Stimulated activated naive CD4-positive, alpha-beta T cell (primary cell): Measurements from ENCODE around the gene TMEM59.
"Not testable (repeated sequence)": the region's sequence is repeated elsewhere in the genome, so short reads cannot be mapped to it uniquely, and the experiment has no call there.

Experiments used
- DNase-seq, 6 experiments: peaks; one replicate each; lab custom pipeline; 2025; lab: John Stamatoyannopoulos, UW

TMEM59 gene

DNA sequence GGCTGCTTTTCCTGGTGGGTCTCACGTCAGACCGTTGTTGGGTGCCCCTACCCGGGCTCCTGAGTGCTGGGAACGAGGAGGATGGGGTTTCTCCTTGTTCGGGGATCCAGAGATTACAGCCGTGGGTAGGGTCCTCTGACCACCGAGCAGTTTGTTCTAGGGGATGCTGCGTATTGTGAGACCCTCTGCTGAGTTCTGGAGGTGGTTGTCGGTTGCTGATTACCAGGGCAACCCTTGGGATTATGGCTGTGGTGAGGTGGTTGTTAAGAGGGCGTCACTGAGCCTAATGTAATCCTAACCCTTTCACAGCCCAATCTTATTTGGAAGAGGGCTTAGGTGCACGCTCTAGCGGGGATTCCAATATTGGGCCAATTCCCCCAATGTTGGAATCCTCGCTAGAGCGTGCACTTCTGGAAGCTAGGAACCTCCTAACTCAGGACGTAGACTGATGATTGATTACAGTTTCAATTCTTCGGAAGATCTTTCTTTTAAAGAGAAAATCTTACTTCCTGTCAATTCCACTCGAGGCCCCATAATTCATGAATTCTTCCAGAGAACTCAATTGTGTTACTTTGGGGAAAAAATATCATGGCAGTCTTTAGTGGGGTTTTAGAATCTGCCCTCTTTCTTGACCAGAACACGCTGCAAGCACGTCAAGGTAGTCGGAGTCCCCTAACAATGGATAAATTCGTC, 887 bp upstream of the TMEM59 start:
- DNase-seq, result no peak

DNA sequence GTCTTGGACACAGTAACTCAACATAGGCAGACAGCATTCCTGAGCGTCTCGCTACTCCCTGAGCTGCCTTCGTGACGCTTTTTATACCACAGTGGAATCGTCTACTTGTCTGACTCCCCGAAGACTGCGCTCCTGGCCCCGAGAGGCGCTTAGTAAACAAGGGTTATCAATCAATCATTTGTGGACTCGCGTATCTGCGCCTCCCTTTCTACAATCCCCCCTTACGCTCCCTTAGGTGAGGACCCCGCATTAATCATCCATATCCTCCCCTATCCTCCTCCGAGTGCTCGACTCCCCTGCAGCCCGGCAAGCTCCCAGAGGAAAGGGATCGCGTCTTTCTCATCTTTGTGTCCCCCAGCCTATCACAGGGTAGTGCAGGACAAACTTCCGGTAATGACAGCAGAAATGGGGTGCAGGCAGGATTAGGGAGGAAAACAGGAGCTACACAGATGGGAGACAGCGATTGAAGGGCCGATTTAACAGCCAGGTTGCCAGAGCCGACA, 522 bp downstream of the TMEM59 start:
- peak in 5 of 6 experiments; percentile 39 to 65 (median 42) for DNase-seq

DNA sequence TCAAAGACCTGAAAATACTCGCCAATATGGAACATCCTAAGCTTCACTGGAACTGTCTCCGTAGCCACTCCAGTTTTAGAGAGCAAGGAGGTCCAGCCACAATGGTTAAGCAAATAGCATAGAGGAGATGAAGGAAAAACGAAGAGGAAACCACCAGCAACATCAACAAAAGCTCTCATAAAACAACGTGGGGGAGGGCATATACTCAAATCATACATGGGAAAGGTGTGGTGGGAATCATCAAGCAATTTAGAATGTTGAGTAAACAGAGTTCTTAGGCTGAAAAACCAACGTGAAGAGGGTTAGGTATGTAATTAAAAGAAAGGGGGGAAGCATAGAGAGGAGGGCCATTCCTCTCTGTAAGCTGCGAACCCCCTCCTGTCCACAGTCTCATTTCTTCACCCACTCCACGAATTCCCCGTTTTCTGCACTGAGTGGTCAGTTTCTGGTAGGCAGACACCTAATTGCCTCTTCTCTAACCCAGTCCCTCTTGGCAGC, 1.0 kb downstream of the TMEM59 start:
- DNase-seq, result no peak

DNA sequence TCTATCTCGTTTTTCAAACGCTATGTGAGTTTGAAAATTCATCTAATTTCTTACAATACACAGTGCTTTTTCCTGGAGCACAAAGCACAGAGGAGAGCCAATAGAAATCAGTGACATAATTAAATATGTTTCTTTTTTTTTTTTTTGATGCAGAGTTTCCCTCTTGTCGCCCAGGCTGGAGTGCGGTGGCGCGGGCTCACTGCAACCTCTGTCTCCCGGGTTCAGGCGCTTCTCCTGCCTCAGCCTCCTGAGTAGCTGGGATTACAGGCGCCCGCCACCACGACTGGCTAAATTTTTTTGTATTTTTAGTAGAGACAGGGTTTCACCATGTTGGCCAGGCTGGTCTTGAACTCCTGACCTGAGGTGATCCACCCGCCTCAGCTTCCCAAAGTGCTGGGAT, 2.6 kb downstream of the TMEM59 start:
- DNase-seq, result not testable (repeated sequence)

DNA sequence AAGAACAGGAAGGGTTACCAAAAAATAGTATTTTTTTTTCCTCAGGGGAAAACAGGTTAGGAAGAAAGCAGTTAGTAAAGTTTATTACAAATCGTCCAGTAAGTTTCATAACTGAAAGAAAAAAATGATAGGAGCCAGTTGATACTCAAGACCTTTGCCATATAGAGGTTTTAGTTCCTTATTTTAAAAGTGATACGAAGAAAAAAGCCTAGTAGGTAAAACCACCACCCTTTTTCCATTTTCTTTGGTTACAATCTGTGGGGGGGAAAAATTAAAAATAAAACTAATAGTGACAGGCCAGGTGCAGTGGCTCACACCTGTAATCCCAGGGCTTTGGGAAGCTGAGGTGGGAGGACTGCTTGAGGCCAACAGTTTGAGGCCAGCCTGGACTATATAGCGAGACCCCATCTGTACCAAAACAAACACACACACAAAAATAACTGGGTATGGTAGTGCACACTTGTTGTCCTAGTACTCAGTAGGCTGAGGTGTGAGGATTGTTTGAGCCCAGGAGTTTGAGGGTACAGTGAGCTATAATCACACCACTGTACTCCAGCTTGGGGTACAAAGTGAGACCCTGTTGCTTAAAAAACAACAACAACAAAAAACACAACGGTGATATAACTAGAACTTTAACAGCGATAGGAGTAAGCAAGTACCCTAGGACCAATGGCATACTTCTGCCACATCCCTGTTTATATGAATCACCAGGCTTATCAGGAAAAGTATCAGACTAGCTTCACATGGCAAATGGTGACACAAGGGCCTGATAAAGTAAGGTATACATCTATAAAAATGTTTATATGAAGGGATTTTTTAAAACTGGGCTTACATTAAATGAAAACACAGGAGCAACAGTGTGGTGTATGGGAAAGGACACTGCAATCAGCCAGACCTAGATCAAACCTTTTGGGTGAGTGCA, 5.4 kb downstream of the TMEM59 start:
- DNase-seq, result no peak

DNA sequence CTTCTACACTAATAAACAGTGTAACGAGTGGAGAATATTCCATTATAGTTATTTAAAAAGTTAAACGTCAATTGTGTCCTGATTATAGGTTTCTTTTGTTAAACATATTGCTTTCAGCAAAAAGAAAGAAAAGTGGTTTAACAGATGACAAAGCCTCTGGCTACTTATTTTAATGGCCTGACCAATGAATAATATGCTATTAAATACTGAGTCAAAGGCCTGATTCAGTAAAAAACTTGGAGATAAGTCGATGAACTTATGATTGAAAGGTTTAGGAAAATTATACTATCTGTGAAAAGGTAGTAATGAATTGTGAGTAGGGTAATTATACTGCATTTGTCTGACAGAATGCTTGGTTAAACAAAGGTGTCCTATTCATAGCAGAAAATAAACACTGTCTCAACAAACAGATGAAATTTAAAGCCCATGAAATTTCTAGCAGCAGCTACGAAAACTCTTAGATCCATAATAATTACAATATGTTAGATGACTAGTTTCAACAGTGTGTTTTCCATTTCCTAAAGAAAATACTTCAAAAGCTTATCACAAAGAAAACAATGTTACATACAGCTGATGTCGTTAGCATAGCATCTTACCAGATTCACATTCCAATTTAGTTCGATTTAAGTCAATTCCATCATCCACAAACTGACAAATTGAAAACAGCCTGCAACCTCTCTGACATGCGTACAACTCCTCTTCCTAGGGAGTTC, 6.2 kb downstream of the TMEM59 start:
- DNase-seq, result no peak

DNA sequence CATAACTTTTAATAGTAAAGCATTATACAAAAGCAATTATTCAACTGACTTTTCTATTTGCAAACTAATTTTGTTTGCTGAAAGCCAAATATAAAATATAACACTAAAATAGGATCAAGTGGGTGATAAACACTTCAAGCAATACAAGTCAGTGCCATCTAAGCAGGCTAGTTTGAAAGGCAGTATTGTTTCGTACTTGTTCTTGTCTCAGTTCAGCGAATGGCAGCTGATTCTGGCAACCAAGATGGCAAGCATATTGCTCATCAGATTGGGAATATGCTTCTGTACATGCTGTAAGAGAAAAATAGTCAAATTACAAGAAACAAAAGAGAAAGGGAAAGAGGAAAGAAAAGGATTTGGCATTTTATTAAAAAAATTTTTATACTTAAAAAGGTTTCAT, 7.5 kb downstream of the TMEM59 start:
- no peak for DNase-seq

DNA sequence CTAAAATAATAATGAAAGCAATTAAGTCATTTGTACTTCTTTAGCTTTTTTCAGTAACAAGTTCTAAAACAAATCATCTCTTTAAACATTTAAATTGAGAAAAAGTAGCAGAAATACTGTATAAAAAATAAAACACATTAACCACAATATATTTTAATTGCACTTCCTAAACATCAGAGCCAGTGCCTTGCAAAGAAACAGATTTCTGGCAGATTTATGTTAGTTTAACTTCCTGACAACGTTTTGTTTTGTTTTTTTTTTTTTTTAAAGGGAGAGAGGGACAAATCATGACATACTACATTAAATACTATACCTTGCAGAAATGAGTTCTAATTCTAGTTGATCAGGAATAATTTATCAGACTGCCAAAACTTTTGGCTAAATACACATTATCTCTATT, 11.2 kb downstream of the TMEM59 start:
- DNase-seq, result no peak

DNA sequence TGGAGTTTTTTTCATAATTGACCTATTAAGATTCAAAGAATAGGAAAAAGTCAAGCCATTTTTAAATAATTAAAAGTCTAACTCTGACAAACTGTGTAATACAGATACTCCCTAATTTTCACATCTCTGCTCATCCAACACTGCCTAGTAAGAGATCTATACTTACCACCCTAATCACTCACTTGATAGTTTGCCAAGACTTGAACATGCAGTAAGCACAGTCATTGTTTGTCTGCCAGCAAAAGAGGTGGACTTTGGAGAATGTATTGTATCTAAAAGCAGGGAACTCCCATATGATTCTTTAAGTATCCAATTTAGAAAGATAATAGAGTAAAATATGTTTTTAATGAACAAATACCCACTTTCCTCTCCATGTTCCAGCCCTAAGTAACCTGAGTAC, 15.5 kb downstream of the TMEM59 start:
- no peak for DNase-seq

DNA sequence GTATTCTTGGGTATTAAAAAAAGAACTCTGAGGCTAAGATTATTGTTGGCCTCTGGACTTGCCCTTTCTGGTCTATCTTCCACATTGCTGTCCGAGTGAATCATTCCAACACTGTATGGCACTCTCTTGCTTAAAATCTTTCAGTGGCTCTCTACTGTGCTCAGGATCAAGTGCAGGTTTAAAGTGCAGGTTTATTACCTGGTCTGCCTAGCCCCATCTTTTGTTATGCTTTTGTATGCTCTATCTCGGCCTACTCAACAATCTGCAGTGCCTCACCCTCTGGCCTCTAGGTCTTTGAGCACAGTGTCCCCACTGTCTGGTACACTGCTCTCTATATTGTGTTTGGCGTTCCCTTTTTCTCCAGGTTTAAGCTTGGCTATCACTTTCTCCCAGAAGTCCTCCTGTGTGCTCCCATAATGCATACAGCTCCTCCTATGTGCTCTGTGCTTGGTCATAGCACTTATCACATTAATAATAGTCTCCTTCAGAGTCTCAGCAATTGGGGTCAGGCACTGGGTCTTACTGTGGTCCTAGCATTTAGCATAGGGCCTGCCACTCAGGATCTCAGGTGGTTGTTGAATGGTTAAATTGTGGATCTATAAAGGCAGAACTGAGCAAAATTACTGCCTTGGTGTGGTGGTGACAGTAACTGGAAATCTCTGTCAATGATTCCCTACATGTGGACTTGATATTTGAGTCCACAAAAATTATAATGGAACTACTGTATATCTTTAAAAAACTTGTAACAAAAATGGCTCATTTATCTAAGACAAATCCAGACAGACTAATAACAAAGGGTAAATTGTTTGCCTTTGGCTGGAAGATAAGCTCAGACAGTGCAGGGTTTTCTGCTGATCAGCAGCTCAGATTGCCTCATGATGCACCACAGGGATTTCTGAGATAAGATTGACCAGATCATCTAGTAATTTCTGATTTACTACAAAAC, 24.4 kb downstream of the TMEM59 start:
- no peak for DNase-seq

DNA sequence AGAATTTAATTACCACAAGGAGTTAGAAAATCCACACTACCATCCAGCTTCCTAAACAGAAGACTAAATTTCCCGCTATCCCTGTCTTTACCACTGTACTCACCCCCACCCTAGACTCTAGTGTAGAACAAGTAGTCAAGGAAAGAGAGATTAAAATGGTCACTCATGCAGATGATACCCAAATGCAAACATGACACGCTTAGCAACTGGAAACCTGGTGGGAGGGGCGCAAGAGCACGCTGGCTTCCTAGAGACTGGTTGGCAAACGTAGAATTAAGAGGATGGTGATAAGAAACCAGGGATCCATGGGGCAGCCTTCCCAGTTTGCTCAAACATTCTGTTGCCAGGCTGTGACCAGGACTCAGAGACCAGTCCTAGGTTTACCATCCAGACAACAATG, 25.2 kb downstream of the TMEM59 start:
- no peak for DNase-seq

DNA sequence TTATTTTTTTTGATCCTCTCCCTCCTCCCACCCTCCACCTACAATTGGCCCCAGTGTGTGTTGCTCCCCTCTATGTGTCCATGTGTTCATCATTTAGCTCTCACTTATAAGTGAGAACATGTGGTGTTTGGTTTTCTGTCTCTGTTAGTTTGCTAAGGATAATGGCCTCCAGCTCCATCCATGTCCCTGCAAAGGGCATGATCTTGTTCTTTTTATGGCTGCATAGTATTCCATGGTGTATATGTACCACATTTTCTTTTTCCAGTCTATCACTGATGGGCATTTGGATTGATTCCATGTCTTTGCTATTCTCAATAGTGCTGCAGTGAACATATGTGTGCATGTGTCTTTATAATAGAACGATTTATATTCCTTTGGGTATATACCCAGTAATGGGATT, 28.2 kb downstream of the TMEM59 start:
- DNase-seq, result not testable (repeated sequence)

DNA sequence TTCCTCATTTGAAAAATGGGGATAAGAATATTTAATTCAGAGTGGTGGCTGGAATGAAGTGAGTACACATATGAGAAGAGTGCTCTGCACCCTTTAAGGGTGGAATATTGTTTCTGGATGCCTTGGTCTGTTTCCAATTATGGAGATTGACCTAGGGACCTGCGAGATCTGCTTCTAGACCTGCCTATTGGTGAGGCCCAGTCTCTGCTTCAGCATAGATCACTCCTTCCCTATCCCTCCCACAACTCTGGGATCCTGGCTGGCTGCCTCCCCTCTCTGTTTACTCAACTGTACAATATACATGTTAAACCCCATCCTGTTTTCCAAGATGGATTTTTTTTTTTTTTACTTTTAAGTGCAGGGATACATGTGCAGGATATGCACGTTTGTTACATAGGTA, 28.6 kb downstream of the TMEM59 start:
- no peak for DNase-seq

DNA sequence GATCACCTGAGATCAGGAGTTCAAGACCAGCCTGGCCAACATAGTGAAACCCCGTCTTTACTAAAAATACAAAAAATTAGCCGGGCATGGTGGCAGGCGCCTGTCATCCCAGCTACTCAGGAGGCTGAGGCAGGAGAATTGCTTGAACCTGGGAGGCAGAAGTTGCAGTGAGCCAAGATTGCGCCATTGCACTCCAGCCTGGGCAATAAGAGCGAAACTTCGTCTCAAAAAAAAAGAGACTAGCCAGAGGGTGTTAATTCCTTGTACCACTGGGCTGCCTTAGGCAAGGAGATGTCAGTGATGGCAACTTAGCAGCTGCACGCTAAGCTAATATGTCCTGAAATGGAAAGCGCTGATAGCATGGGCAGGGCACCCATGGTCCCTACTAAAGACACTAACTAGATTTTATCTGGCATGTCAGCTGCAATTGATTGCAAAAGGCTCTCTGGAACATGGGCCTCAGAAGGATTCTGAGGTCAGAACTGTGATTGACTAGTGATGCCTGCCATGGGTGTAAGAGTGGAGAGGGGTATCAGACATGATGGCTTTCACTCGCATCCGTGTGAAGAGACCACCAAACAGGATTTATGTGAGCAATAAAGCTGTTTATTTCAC, 33.3 kb downstream of the TMEM59 start:
- DNase-seq, result not testable (repeated sequence)

DNA sequence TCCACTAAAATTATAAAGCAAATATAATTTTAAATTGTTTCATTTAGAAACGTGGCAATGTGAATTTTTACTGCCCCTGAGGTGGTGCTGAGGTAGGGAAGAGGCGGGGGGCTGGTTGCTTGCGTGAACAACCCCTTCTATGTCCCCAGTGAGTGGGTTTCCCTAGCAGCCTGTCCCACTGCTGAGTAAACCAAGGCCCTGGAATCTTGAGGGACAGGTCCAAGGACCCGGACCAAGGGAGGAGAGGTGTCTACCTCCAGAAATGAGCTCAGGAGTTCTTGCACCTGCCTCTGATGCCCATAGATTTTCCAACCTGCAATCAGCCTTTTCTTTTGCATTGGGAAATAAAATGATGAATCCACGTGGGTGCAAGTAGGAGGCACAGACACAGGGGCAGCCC, 34.4 kb downstream of the TMEM59 start:
- no peak for DNase-seq

DNA sequence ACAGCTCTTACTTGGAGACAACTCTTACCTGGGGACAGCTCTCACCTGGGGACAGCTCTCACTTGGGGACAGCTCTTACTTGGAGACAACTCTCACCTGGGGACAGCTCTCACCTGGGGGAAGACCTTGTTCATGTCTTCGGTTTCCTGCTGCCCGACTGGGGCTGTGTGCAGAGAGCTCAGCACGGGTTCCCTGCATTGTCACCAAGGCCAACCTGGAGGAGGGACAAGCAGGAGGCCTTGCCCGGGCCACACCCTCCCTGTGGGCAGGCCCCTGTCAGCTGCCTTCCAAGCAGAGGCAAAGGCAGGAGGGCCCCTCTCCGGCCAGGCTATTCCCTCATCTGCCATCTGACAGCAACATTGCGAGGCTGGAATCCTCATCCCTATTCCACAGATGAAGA, 35.0 kb downstream of the TMEM59 start, which contains the start of gene LDLRAD1:
TSS of gene LDLRAD1 (minus strand) at position 208 of the 400 bp plus-strand sequence. CDS start at position 134, 74 bp downstream.
- no peak for DNase-seq

DNA sequence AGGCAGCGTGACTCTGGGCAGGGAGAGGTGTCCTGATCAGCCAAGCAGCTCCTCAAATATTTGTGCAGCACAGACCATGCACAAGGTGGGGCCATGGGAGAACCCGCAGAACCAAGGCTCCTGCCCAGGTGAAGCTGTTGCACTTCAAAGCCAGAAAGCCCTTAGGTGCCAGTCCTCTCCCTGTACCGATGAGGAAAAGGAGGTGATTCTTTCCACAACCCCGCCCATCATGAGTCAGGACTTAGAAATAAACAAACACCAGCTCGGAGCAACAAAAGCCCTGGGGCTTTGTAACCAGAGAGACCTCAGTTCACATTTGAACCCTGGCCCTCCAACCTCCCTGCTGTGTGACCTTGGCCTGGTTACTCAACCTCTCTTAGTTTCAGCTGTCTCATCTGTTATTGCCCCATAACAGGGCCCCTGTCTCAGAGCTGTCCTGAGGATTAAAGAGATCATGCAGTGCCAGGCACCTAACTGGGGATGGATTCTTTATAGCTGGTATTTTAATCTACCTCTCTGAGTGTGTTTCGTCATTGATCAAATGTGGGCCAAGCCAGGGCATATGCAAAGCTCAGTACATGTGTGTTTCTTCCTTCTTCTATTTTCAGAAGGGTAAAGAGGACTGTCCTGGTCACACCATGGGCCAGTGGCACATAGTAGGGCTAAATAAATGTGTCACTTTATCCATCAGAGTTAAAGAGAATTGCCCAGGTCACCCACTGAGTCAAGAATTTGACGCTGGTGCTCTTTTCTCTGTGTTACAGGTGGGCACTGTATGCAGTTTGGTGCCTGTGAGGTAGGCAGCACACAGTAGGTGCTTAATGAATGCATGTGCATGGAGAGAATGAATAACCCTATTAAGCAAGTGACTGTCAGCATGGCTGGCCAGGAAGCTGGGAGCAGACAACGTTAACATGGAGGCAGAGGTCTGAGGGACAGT, 36.4 kb downstream of the TMEM59 start:
- DNase-seq, result no peak

DNA sequence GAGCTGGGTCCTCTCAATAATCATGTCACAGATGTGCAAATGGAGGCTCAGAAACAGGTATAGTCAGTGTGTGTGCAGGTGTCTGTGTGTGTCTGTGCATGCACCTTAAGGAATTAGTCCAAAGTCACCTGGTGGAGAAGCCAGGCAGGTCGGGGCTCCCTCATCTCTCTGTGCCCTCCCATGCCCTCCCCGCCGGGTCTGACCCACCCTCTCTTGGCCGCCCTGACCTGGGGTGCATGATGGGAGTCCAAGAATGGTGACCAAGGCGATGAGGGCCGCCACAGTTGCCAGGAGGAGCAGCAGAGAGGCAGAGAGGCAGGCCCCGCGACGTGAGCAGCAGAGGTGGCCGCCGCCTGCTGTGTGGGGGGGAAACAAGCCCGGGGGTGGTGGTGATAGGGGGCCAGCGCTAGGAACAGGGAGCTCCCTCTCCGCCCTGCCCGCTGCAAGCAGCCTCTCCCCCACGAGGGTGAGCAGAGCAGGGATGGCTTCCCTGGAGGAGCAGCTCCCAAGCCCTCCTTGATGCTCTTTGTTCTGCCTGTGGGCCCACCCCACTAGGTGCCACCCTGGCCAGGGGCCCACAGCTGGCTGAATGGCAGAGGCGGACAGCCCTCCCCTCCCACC, 38.9 kb downstream of the TMEM59 start:
- no peak for DNase-seq
